ENCODE results near the gene FAM228B.
"Not testable (repeated sequence)": the region's sequence is repeated elsewhere in the genome, so short reads cannot be mapped to it uniquely, and the experiment has no call there.

Gene FAM228B

DNA sequence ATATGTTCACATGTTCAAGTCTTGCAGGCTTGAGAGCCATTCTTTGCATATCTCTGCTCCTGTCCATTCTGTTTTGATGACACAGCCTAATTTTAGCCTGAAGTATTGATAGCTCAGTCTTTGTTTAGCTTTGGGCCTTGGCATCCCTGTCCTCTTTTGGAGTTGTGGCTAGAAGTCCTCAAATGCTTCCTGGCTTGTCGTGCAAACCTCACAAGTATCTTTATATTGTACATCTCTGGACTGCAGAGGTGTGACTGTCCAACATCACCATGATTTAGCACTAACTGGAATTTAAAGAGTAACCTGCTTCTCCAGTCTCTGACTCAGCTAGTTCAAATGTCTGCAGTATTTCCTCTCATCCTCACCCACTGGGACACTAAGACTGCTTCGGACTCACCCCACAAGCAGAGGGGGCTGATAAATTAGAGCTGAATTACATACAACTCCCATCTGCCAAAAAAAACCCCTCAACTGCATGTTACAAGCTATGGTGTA lies 11.8 kb upstream of the FAM228B start:
- no peaks in the 10 kb centered on the region for H3K27me3 ChIP-seq (ENCODE audit: control insufficient read depth in 5 of 5, insufficient read depth in 4 of 5, low read length in 5 of 5)
- H3K9ac ChIP-seq (ENCODE audit: low read length in 5 of 5), result no peak overlapping the region
- H3K27ac ChIP-seq (ENCODE audit: low read depth, low read length), result no peak overlapping the region
- peaks cover 0 to 5% (median 0%) of the 10 kb centered on the region in 5 donors for H3K36me3 ChIP-seq (ENCODE audit: control insufficient read depth in 5 of 5, insufficient read depth in 5 of 5, low read length in 5 of 5)
- no peak overlapping the region for H3K4me3 ChIP-seq (ENCODE audit: low read depth in 1 of 5, low read length in 5 of 5)
- H3K9me3 ChIP-seq (ENCODE audit: control insufficient read depth in 5 of 5, low read length in 5 of 5), result peaks cover 0 to 5% (median 3%) of the 10 kb centered on the region in 5 donors
- peaks cover 0 to 5% (median 0%) of the 10 kb centered on the region in 5 donors for H3K4me1 ChIP-seq (ENCODE audit: control insufficient read depth in 5 of 5, insufficient read depth in 5 of 5, low read length in 5 of 5)

DNA sequence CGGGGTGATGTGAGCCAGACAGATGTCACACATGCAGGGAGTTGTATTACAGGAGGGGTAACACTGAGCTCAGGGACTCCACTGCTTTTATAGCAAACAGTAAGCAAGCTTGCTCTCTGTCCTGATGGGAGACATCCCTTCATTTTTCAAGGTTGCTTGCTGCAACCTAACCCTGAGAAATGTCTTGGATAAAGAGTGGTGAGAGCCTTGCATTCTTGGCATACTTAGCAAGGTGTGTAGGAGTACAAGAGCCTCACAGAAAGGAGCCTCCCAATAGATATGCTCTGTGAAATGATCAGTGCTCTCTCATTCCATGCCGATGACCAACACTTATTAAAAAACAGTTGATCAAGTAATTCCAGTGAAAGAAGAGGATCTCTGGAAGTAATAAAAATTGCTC lies 8.2 kb upstream of the FAM228B start:
- Histone ChIP-seq H3K36me3 (ENCODE audit: control insufficient read depth in 5 of 5, insufficient read depth in 5 of 5, low read length in 5 of 5) (peaks cover 0 to 10% (median 3%) of the 10 kb centered on the region in 5 donors), H3K27ac (ENCODE audit: low read depth, low read length) (no peak overlapping the region), H3K9me3 (ENCODE audit: control insufficient read depth in 5 of 5, low read length in 5 of 5) (peaks cover 0 to 5% (median 3%) of the 10 kb centered on the region in 5 donors), H3K9ac (ENCODE audit: low read length in 5 of 5) (no peak overlapping the region), H3K4me3 (ENCODE audit: low read depth in 1 of 5, low read length in 5 of 5) (no peak overlapping the region), H3K27me3 (ENCODE audit: control insufficient read depth in 5 of 5, insufficient read depth in 4 of 5, low read length in 5 of 5) (no peaks in the 10 kb centered on the region), H3K4me1 (ENCODE audit: control insufficient read depth in 5 of 5, insufficient read depth in 5 of 5, low read length in 5 of 5) (peaks cover 0 to 3% (median 0%) of the 10 kb centered on the region in 5 donors)

DNA sequence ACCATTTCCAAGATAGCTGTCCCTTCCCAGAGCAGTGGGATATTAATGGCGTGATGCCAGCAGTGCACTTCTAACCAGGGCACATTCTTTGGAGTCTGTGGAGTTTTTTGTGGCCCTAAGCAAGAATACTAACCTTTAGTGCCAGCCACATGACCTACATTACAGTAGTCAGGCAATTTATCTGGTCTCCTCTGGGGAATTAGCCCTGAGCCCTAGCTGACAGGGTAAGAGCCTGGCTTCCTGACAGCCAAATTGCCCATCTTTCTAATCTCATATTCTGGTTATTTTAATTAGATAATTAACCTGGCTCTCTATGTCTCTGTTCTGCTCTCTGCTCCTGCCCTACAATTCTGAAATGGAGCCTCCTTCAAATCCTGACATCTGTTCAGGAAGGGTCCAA lies 5.4 kb upstream of the FAM228B start:
- Histone ChIP-seq H3K9ac (ENCODE audit: low read length in 5 of 5) (peak overlapping the region in 1 of 5 donors; percentile 8), H3K27ac (ENCODE audit: low read depth, low read length) (no peak overlapping the region)

DNA sequence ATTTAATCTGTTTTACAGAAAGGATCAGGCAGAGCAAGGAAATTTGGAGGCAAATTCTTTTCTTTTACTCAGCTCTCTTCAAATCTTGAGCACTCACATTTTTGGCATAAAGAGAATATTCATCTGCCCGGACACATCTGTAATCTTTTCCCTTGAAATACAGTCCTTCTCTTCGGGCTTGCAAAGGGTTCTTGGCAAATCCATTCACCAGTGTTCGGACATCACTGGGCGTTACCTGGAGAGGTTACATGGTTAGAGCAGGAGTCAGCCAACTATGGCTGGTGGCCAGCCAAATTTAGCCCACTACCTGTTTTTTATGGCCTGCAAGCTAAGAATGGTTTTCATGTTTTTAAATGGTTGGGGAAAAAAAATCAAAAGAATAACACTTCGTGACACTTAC lies 2.2 kb upstream of the FAM228B start:
- H3K27me3 ChIP-seq (ENCODE audit: control insufficient read depth in 5 of 5, insufficient read depth in 4 of 5, low read length in 5 of 5), result no peaks in the 10 kb centered on the region
- peaks cover 0 to 26% (median 16%) of the 10 kb centered on the region in 5 donors for H3K4me1 ChIP-seq (ENCODE audit: control insufficient read depth in 5 of 5, insufficient read depth in 5 of 5, low read length in 5 of 5)
- H3K9ac ChIP-seq (ENCODE audit: low read length in 5 of 5), result peak overlapping the region in 1 of 5 donors; percentile 13
- no peak overlapping the region for H3K4me3 ChIP-seq (ENCODE audit: low read depth in 1 of 5, low read length in 5 of 5)
- H3K9me3 ChIP-seq (ENCODE audit: control insufficient read depth in 5 of 5, low read length in 5 of 5), result no peaks in the 10 kb centered on the region
- peaks cover 0 to 4% (median 0%) of the 10 kb centered on the region in 5 donors for H3K36me3 ChIP-seq (ENCODE audit: control insufficient read depth in 5 of 5, insufficient read depth in 5 of 5, low read length in 5 of 5)
- H3K27ac ChIP-seq (ENCODE audit: low read depth, low read length), result no peak overlapping the region

More for the DNA sequence above, 5.4 kb upstream of the FAM228B start:
- H3K9me3 ChIP-seq (ENCODE audit: control insufficient read depth in 5 of 5, low read length in 5 of 5), result peaks cover 0 to 5% (median 3%) of the 10 kb centered on the region in 5 donors
- no peak overlapping the region for H3K4me3 ChIP-seq (ENCODE audit: low read depth in 1 of 5, low read length in 5 of 5)
- peaks cover 0 to 10% (median 3%) of the 10 kb centered on the region in 5 donors for H3K36me3 ChIP-seq (ENCODE audit: control insufficient read depth in 5 of 5, insufficient read depth in 5 of 5, low read length in 5 of 5)
- peaks cover 0 to 7% (median 7%) of the 10 kb centered on the region in 5 donors for H3K4me1 ChIP-seq (ENCODE audit: control insufficient read depth in 5 of 5, insufficient read depth in 5 of 5, low read length in 5 of 5)
- H3K27me3 ChIP-seq (ENCODE audit: control insufficient read depth in 5 of 5, insufficient read depth in 4 of 5, low read length in 5 of 5), result no peaks in the 10 kb centered on the region

DNA sequence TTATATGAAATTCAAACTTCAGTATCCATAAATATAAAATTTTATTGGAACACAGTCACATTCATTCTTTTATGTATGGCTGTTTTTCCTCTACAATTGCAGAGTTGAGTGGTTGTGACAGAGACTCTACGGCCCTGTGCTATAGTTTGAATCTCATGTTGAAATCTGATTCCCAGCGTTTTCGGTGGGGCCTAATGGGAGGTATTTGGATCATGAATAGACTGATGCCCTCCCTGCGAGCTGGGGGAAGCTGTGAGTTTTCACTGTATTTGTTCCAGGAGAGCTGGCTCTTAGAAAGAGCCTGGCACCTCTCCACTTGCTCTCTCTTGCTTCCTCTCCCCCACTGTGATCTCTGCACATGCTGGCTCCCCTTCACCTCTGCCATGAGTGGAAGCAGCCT lies 1.8 kb upstream of the FAM228B start:
- Histone ChIP-seq H3K27ac (ENCODE audit: low read depth, low read length) (no peak overlapping the region), H3K9me3 (ENCODE audit: control insufficient read depth in 5 of 5, low read length in 5 of 5) (no peaks in the 10 kb centered on the region)

DNA sequence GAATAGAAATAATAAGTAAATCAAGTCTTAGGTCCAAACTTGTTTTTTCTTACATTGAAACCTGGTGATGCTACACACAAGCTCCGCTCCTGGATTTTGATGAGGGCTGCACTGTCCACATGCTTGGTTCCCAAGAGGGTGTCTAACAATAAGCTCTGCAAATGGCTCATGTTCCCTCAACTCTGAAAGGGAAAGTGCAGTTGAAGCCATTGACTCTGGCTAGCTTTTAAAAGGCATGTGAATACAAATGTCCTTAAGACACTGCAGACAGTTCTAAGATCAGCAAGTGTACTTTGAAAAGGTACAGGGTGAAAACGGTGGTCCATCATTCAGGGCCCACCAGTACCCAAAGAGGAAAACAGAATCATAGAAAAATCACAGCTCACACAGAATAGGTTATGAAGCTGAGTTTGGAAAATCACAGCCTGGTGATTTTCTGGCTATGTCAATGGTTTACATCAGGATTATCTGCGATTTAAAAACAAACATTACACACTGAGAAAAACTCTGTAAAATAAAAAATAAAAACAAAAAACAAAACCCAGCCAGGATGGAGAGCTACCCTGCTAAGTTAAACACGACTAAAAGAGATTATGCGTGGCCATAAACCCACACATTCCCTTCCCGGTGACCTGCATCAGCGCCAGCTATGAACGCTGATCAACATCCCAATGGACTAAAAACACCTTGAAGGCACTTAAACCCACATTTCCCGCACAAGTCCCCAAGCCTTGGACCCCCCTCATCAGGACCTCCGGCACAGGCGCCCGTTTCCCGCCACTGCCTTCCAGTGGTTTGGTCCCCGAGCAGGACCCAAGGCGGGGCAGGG lies 689 bp upstream of the FAM228B start:
- H3K9me3 ChIP-seq (ENCODE audit: control insufficient read depth in 5 of 5, low read length in 5 of 5), result no peaks in the 10 kb centered on the region
- peak overlapping the region; percentile 88 for H3K27ac ChIP-seq (ENCODE audit: low read depth, low read length)
- peaks cover 0 to 26% (median 16%) of the 10 kb centered on the region in 5 donors for H3K4me1 ChIP-seq (ENCODE audit: control insufficient read depth in 5 of 5, insufficient read depth in 5 of 5, low read length in 5 of 5)
- no peaks in the 10 kb centered on the region for H3K27me3 ChIP-seq (ENCODE audit: control insufficient read depth in 5 of 5, insufficient read depth in 4 of 5, low read length in 5 of 5)
- H3K36me3 ChIP-seq (ENCODE audit: control insufficient read depth in 5 of 5, insufficient read depth in 5 of 5, low read length in 5 of 5), result peaks cover 0 to 4% (median 0%) of the 10 kb centered on the region in 5 donors
- peak overlapping the region; percentile 64 to 97 (median 89) for H3K9ac ChIP-seq (ENCODE audit: low read length in 5 of 5)
- H3K4me3 ChIP-seq (ENCODE audit: low read depth in 1 of 5, low read length in 5 of 5), result peak overlapping the region; percentile 70 to 94 (median 82)

More for the DNA sequence above, 1.8 kb upstream of the FAM228B start:
- H3K9ac ChIP-seq (ENCODE audit: low read length in 5 of 5), result no peak overlapping the region
- H3K36me3 ChIP-seq (ENCODE audit: control insufficient read depth in 5 of 5, insufficient read depth in 5 of 5, low read length in 5 of 5), result peaks cover 0 to 4% (median 0%) of the 10 kb centered on the region in 5 donors
- H3K4me3 ChIP-seq (ENCODE audit: low read depth in 1 of 5, low read length in 5 of 5), result no peak overlapping the region
- H3K27me3 ChIP-seq (ENCODE audit: control insufficient read depth in 5 of 5, insufficient read depth in 4 of 5, low read length in 5 of 5), result no peaks in the 10 kb centered on the region
- peaks cover 0 to 26% (median 16%) of the 10 kb centered on the region in 5 donors for H3K4me1 ChIP-seq (ENCODE audit: control insufficient read depth in 5 of 5, insufficient read depth in 5 of 5, low read length in 5 of 5)

DNA sequence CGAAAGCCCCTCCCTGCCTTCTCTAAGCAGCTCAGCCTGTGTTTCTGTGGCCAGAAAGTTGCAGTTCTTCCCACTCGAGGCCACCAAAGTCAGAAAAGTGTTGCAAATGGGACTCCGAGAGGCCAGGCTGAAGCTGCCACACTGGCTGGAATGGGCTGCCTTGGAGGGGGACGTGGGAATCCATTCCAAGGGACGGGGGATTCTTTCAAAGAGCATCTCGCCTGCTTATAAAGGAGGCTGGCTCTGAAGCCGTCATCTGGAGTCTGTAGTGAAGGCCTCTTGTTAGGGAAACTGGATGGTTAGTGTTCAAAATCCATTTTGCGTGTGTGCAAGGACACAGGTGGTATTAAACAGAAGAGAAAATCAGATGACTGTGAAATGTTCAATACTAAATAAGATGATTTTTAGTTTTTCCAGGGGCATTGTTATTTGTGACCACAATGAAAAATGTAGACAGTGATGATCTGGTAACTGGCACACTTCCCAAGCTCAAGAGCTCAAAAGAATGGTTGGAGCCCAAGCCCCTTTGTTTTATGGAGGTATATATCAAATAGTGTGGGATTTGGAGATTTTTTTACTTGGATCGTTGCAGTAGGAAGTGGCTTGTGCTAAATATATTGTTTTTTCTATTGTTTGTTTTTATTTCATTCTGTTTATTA lies 782 bp downstream of the FAM228B start:
- peak overlapping the region; percentile 80 to 90 (median 82) for H3K9ac ChIP-seq (ENCODE audit: low read length in 5 of 5)
- peaks cover 0 to 3% (median 0%) of the 10 kb centered on the region in 5 donors for H3K36me3 ChIP-seq (ENCODE audit: control insufficient read depth in 5 of 5, insufficient read depth in 5 of 5, low read length in 5 of 5)
- peak overlapping the region; percentile 70 to 94 (median 87) for H3K4me3 ChIP-seq (ENCODE audit: low read depth in 1 of 5, low read length in 5 of 5)
- no peaks in the 10 kb centered on the region for H3K27me3 ChIP-seq (ENCODE audit: control insufficient read depth in 5 of 5, insufficient read depth in 4 of 5, low read length in 5 of 5)
- peak overlapping the region; percentile 88 for H3K27ac ChIP-seq (ENCODE audit: low read depth, low read length)
- no peaks in the 10 kb centered on the region for H3K9me3 ChIP-seq (ENCODE audit: control insufficient read depth in 5 of 5, low read length in 5 of 5)
- peaks cover 0 to 26% (median 16%) of the 10 kb centered on the region in 5 donors for H3K4me1 ChIP-seq (ENCODE audit: control insufficient read depth in 5 of 5, insufficient read depth in 5 of 5, low read length in 5 of 5)

DNA sequence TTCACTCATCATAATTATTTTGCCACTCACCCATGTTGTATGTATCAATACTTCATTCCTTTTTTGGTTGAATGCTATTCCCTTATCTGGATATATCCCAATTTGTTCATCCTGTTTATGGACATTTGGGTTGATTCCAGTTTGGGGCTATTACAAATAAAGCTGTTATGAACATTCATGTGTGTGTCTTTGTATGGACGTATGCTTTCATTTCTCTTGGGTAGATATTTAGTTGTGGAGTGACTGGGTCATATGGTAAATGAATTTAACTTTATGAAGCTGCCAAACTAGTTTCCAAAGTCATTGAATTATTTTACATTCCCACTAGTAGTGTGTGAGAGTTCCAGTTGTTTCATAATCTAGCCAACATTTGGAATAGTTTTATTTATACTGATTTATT lies 2.7 kb downstream of the FAM228B start:
- no peak overlapping the region for H3K27ac ChIP-seq (ENCODE audit: low read depth, low read length)
- no peak overlapping the region for H3K9ac ChIP-seq (ENCODE audit: low read length in 5 of 5)
- peaks cover 0 to 26% (median 16%) of the 10 kb centered on the region in 5 donors for H3K4me1 ChIP-seq (ENCODE audit: control insufficient read depth in 5 of 5, insufficient read depth in 5 of 5, low read length in 5 of 5)
- no peaks in the 10 kb centered on the region for H3K27me3 ChIP-seq (ENCODE audit: control insufficient read depth in 5 of 5, insufficient read depth in 4 of 5, low read length in 5 of 5)
- H3K36me3 ChIP-seq (ENCODE audit: control insufficient read depth in 5 of 5, insufficient read depth in 5 of 5, low read length in 5 of 5), result no peaks in the 10 kb centered on the region
- H3K9me3 ChIP-seq (ENCODE audit: control insufficient read depth in 5 of 5, low read length in 5 of 5), result no peaks in the 10 kb centered on the region
- no peak overlapping the region for H3K4me3 ChIP-seq (ENCODE audit: low read depth in 1 of 5, low read length in 5 of 5)

DNA sequence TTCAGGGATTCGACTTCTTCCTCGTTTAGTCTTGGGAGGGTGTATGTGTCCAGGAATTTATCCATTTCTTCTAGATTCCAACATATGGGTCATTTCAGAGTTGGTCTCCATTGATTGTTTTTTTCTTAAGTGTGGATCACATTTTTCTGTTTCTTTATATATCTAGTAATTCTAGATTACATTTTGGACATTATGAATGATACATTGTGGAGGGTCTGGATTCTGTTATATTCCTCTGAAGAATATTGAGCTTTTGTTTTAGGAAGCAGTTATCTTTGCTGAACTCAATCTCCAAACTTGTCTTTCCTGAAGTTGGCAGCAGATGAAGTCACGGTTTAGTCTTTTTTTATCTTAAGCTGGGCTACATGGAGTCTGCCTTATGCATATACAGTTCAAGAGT lies 9.3 kb downstream of the FAM228B start:
- H3K9me3 ChIP-seq (ENCODE audit: control insufficient read depth in 5 of 5, low read length in 5 of 5), result peaks cover 0 to 4% (median 0%) of the 10 kb centered on the region in 5 donors
- no peak overlapping the region for H3K9ac ChIP-seq (ENCODE audit: low read length in 5 of 5)
- no peaks in the 10 kb centered on the region for H3K4me1 ChIP-seq (ENCODE audit: control insufficient read depth in 5 of 5, insufficient read depth in 5 of 5, low read length in 5 of 5)
- no peak overlapping the region for H3K27ac ChIP-seq (ENCODE audit: low read depth, low read length)
- H3K4me3 ChIP-seq (ENCODE audit: low read depth in 1 of 5, low read length in 5 of 5), result no peak overlapping the region
- no peaks in the 10 kb centered on the region for H3K27me3 ChIP-seq (ENCODE audit: control insufficient read depth in 5 of 5, insufficient read depth in 4 of 5, low read length in 5 of 5)
- peaks cover 0 to 5% (median 2%) of the 10 kb centered on the region in 5 donors for H3K36me3 ChIP-seq (ENCODE audit: control insufficient read depth in 5 of 5, insufficient read depth in 5 of 5, low read length in 5 of 5)

DNA sequence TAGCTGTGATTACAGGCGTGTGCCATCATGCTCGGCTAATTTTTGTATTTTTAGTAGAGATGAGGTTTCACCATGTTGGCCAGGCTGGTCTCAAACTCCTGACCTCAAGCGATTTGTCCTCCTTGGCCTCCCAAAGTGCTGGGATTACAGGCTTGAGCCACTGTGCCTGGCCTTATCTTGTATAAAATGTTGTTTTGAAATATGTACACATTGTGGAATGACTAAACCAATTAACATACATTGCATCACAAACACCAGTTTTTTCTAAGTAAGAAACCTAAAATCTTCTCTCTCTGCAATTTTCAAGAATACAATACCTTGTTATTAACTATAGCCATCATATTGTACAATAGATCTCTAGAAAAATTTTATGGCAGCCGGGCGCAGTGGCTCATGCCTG lies 17.0 kb downstream of the FAM228B start:
- H3K27ac ChIP-seq (ENCODE audit: low read depth, low read length); H3K27me3 ChIP-seq (ENCODE audit: control insufficient read depth in 5 of 5, insufficient read depth in 4 of 5, low read length in 5 of 5); H3K9me3 ChIP-seq (ENCODE audit: control insufficient read depth in 5 of 5, low read length in 5 of 5); H3K4me3 ChIP-seq (ENCODE audit: low read depth in 1 of 5, low read length in 5 of 5); H3K4me1 ChIP-seq (ENCODE audit: control insufficient read depth in 5 of 5, insufficient read depth in 5 of 5, low read length in 5 of 5); H3K9ac ChIP-seq (ENCODE audit: low read length in 5 of 5): not testable (repeated sequence)
- peaks cover 9 to 18% (median 12%) of the 10 kb centered on the region in 5 donors for H3K36me3 ChIP-seq (ENCODE audit: control insufficient read depth in 5 of 5, insufficient read depth in 5 of 5, low read length in 5 of 5)
